ENCODE measurements around the gene SH2D1A. TPM values are rescaled to one million over a fixed set of nuclear protein-coding genes. Genes with fewer than 3 reads are reported as not detected.

Gene SH2D1A
- total and polyA plus RNA-seq, 10 of the 15 experiments (the other 5 are each of a cell fraction or from before 2014, with no cell fraction given) = 0.33 to 8.8 (median 0.54) TPM; not detected in 1

DNA sequence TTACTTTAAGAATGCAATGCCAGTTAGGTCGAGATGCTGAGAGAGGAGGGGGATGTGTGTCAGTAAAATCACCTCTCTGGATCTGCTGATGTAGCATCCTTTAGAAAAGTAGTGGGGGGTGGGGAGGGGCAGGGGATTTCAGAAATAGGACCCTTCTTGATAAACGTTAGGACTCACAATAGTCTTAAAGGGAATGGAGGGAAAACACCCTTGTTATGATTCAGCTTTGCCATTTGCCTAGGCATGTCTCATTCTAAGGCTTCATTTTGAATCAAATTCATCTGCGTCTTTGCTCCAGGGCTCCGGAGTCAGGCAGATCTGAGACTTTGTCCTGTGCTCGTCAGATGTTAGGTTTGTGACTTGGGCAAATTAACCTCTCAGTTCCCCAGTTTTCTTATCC, 879 bp downstream of the SH2D1A start:
- BruUV-seq (replicated peaks) = no TSS peak
- no peak for FAIRE-seq

More for the DNA sequence above, 879 bp downstream of the SH2D1A start:
- no peaks in the 10 kb centered on the region; a peak in 1 of 4 replicates for H3K27me3 ChIP-seq (replicated peaks in 1 of 2; ENCODE audit: control insufficient read depth in 2 of 2, insufficient read depth in 2 of 2, low read length in 1 of 2)
- H2AFZ ChIP-seq (ENCODE audit: control insufficient read depth, low read depth, low read length) = no peak overlapping the region
- no peak overlapping the region for H3K9ac ChIP-seq (ENCODE audit: control insufficient read depth, insufficient read depth, low read length)
- TF ChIP-seq ZNF217 (IDR thresholded peaks at IDR 0.05) (no peak), SREBF2 (IDR thresholded peaks at IDR 0.05; ENCODE audit: low read length) (no peak), CBX3 (IDR thresholded peaks at IDR 0.05; ENCODE audit: borderline replicate concordance, low read depth) (no peak), SUPT20H (IDR thresholded peaks at IDR 0.05; ENCODE audit: borderline replicate concordance, control insufficient read depth, low read depth, low read length) (no peak), JUND (IDR thresholded peaks at IDR 0.05; ENCODE audit: low read depth, low read length) (no peak), NFYA (IDR thresholded peaks at IDR 0.05; ENCODE audit: borderline replicate concordance, low read depth, low read length) (no peak), TCF7 (IDR thresholded peaks at IDR 0.05; ENCODE audit: borderline replicate concordance) (no peak), SMAD5 (IDR thresholded peaks at IDR 0.05; ENCODE audit: low read depth) (no peak), BACH1 (IDR thresholded peaks at IDR 0.05; ENCODE audit: borderline replicate concordance) (no peak), POLR2AphosphoS5 (IDR thresholded peaks at IDR 0.05; ENCODE audit: low read length) (no peak), GATAD2B (conservative IDR thresholded peaks at IDR 0.05; ENCODE audit: low read depth) (no peak), SMAD1 (IDR thresholded peaks at IDR 0.05; ENCODE audit: low read depth, partially characterized antibody) (no peak)
- TF ChIP-seq, protein P1, sequence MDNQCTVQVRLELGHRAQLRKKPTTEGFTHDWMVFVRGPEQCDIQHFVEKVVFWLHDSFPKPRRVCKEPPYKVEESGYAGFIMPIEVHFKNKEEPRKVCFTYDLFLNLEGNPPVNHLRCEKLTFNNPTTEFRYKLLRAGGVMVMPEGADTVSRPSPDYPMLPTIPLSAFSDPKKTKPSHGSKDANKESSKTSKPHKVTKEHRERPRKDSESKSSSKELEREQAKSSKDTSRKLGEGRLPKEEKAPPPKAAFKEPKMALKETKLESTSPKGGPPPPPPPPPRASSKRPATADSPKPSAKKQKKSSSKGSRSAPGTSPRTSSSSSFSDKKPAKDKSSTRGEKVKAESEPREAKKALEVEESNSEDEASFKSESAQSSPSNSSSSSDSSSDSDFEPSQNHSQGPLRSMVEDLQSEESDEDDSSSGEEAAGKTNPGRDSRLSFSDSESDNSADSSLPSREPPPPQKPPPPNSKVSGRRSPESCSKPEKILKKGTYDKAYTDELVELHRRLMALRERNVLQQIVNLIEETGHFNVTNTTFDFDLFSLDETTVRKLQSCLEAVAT (IDR thresholded peaks at IDR 0.05) = no peak
- TF ChIP-seq, protein P2, sequence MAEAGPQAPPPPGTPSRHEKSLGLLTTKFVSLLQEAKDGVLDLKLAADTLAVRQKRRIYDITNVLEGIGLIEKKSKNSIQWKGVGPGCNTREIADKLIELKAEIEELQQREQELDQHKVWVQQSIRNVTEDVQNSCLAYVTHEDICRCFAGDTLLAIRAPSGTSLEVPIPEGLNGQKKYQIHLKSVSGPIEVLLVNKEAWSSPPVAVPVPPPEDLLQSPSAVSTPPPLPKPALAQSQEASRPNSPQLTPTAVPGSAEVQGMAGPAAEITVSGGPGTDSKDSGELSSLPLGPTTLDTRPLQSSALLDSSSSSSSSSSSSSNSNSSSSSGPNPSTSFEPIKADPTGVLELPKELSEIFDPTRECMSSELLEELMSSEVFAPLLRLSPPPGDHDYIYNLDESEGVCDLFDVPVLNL (IDR thresholded peaks at IDR 0.05; ENCODE audit: low read depth, low read length) = no peak
- ChIA-PET RAD21 (ENCODE audit: unreplicated experiment) (interaction anchor here (0.6 to 1.4 kb wide), 2 partner anchors 20 to 29 kb away, joined by 3 read pairs; no protein-coding TSS in a partner anchor), CTCF (no interaction called here), SMC1A (ENCODE audit: uncharacterized antibody, unreplicated experiment) (no interaction called here), POLR2A (no interaction called here)
- peak; percentile 23; the same call in 1 of the 3 replicates for ATAC-seq
- H3K79me2 ChIP-seq (ENCODE audit: control insufficient read depth, insufficient read depth, low read length) = no peaks in the 10 kb centered on the region
- no peaks in the 10 kb centered on the region for H3K4me1 ChIP-seq (ENCODE audit: control insufficient read depth, insufficient read depth, low read length)
- in situ Hi-C loops (cut with MboI) = no loop called here
- H3K4me3 ChIP-seq = no peak overlapping the region
- intact Hi-C loops (cut with micrococcal nuclease; ENCODE audit: unreplicated experiment) = no loop called here
- H3K36me3 ChIP-seq (ENCODE audit: control insufficient read depth in 2 of 2, insufficient read depth in 2 of 2, low read length in 1 of 2) = no peaks in the 10 kb centered on the region
- H4K20me1 ChIP-seq (ENCODE audit: control insufficient read depth, insufficient read depth) = no peaks in the 10 kb centered on the region
- no peak overlapping the region for H3K4me2 ChIP-seq (ENCODE audit: control insufficient read depth, insufficient read depth)
- 5% methylated on average over 5 of the region's 5 CpGs for WGBS (ENCODE audit: insufficient coverage, insufficient replicate concordance, low lambda C conversion rate, missing lambda C conversion rate)
- no peak overlapping the region for H3K27ac ChIP-seq (ENCODE audit: control insufficient read depth, insufficient read depth)
- DNase-seq (ENCODE audit: low read depth, low spot score) = no peak
- no peaks in the 10 kb centered on the region; the same call in 2 of the 3 replicates for H3K9me3 ChIP-seq (replicated peaks; ENCODE audit: control insufficient read depth, insufficient read depth, low read length)
